Stimulated activated CD4-positive, alpha-beta T cell treated with anti-CD3 and anti-CD28 coated beads, Interleukin-4, amount 100 ng/mL, for 24 hours (primary cell): ENCODE results near the gene WFIKKN2.

ENCODE experiments used
- DNase-seq: peaks from one replicate; pipeline ENCODE4 v3.0.0-alpha.2; 2020

Gene WFIKKN2

DNA sequence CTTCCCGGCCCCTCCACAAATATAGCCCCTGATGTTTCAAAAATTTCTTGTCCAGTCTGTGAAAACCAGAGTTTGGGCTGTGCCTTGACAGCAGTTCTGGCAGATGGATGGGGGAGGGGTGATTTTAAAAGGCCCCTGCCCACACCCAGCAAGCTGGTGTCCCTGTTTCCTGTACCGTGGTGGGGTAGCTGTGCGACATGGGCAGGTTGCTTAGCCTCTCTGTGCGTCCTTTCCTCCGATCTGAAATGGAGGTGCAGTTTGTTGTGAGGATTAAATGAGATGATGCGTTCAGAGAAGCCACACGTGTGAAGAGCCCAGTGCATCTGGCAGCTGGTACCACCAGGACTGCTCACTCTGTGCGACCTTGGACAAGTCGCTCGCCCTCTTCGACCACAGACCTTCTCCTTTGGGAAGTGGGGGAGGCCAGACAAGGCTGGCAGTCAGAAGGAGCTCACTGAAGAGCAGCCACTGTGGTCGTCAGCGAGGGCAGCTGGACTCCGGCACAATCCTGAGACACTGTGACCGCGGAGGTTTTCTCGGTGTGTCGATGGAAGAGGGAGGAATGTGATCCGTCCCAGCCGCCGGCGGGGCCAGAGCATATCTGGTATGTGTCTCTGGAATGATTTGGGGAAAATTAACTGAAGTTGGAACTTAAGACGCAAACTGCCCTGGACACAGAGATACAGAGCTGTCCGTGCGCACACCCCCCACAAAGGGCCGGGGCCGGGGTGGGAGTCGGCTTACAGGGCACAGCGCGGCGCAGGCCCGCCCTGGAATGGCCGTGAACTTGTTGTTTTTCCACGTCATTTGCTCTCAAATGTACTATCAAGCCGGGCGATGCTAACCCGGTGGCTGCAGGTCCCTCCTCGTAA is 721 bp upstream of the WFIKKN2 start:
- no peak for DNase-seq

DNA sequence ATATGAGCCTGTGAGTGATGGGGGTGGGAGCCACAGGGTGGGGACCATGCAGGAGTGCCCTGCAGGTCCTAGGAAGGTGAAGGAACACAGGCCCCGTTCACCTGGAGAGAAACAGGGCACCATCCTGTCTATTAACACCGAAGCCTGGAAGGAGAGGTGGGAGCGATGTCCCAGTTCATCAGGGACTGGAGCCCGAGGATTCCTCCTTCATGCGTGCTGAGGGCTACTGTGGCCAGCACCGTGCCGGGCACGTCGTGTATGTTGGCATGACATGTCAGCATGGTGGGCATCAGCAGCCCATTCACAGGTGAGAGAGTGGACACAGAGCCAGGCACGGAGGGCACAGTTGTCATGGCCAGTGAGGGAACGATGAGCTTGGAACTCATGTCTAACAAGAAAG is 1.4 kb downstream of the WFIKKN2 start:
- DNase-seq: no peak

DNA sequence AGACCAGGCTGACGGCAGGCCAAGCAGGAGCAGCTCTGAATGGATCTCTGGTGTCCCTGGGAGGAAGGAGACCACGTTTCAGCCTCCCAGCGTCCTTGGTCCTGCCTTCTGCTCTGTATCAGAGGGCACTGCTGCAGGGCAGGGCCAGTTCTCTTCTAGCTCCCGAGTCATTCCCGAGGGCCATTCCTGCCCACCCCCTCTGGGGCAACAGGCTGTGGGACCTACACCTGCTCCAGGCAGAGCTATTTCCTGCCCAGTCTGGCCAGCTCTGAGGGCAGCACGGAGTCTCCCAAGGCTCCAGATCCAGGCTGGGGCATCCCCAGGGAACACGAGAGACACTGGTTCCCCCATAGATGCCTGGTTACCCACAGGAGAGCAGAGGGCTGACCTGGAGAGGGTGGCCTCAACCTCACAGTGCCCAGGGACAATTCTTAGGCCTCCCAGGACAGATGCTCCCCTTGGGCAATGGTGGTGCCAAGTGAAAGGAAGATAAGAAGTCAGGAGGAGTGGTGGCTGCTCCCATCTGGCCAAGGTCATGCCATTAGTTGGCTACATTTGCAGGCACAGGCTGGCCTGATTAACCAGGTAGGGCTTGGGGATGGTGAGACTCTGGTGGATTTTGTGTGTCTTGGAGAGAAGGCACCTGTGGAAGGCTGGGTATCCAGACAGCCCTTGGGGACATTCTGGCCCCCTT is 2.0 kb downstream of the WFIKKN2 start:
- no peak for DNase-seq

DNA sequence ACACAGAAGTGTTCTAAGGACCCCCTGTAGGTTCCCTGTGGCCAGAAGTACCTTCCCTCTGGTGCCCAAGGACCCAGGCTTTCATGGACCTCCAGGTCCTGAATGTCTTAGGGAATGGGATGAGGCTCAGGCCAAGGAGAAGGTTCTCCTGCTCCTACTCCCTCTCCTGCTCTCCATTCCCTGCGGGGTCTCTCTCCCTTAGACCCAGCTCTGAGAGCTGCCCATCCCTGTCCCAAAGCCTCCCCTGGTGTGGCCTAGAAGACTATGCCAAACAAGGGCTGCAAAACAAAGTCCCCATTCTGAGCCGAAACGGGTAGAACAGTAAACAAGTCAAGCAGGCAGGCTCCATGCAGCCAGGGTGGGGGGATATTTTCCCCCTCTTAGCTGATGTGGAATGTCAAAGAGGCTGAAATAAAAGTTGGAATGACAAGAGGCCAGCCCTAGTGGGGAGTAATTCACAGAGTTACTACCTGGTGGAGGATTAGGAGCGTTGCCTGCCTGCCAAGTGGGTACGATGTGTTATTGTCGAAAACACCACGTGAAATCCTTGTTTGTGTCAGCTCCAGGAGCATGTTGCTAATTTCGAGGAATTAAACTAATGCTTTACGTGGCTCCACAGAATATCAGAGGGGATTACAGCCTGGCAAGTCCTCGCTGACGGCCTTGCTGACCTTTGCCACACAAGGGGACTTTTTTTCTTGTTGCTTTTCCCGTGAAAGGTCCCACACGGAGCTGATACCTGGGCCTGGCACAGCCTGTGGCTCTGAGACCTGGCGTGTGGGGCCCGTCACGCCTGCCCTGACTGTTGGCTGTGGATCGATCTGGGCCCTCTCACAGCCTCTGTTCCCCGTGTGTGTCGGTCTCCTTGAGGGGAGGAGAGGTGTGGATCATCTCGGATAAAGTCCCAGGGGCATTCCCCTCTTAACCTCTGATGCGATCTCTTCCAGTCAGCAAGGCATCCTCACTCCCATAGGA is 2.9 kb downstream of the WFIKKN2 start:
- DNase-seq: no peak

- DNase-seq: no peak
Observed at GRCh38 chr17:50839591-50840310, 4.4 kb downstream of the WFIKKN2 start.

DNA sequence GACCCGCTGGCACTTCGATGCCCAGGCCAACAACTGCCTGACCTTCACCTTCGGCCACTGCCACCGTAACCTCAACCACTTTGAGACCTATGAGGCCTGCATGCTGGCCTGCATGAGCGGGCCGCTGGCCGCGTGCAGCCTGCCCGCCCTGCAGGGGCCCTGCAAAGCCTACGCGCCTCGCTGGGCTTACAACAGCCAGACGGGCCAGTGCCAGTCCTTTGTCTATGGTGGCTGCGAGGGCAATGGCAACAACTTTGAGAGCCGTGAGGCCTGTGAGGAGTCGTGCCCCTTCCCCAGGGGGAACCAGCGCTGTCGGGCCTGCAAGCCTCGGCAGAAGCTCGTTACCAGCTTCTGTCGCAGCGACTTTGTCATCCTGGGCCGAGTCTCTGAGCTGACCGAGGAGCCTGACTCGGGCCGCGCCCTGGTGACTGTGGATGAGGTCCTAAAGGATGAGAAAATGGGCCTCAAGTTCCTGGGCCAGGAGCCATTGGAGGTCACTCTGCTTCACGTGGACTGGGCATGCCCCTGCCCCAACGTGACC is 5.0 kb downstream of the WFIKKN2 start:
- no peak for DNase-seq

DNA sequence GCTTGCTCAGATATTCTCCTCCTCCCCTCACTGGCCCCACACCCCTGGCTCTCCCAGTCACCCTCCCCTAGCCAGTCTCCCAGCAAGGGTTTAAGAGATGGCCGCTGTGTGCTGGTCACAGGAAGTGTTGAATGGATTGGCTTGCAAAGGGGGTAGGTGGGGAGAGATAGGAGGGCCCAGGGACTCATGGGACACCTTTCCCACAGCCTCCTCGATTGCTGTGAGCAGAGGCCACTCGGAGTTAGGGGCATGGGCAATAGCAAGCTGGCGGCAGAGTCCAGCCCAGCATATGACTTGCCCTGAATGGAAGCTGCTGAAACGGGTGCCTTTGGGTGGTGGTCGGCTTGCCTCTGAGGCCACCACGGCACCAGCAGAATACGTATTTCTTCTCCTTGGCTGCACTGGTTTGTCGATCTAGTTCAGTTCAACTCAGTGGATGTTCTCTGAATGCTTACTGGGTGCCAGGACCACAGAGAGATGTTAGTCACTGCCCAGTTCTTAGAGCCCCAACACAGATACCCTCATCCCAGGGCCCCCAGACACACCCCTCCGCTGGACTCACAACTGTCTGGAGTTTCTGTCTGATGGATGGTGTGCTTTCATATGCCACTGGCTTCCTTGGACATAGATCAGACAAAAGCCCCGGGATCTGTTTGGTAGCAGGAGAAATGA is 6.0 kb downstream of the WFIKKN2 start:
- DNase-seq: no peak

DNA sequence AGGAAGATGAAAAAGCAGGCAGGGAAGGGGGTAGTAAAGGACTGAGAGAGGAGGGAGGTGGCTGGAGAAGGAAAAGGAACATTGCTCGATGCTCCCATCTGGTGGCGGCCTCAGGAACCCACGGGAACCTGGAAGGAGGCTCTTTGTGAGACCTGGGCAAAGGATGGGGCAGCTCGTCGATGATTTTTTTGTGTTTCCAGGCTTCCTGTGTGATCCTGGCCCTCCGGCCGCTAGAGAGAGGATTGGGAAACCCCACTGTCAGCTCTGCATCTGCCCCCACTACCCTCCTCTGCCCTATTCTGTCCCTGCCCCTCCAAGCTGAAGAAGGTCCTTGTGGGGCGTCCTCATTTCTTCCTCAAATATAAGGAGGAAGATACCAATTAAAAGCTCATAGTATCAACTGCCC is 6.6 kb downstream of the WFIKKN2 start:
- peak; percentile 55 for DNase-seq

DNA sequence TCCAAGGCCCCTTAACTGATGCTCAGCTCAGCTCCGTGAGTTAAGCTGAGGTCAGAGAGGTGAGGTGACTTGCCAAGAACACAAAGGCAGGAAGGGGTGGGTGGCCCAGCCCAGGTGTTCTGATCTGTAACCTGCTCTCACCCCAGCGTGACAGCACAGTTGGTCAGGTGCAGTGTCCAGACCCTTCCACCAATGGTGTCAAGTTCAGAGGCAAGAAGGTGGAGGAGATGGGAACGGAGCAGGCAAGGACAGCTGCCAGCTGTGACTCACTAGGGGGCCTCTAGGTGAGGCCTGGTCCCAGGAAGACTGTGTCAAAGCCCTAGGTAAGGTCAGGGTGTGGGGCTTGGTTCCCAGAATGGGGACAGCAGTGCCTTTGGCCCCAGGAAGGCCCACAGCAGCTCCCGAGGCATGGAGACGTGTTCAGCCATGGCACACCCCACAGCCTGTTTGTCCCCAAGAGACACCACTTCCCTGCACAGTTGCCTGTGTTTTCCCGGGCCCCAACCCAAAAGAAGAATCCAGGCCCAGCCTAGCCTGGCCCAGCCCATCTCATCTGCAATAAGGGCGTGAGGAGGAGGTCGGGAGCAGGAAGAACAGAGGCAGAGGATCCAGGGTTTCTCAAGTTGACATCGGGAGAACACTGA is 7.2 kb downstream of the WFIKKN2 start:
- DNase-seq: no peak

GRCh38 chr17:50843150-50843905 is 7.9 kb downstream of the WFIKKN2 start:
- DNase-seq: no peak

DNA sequence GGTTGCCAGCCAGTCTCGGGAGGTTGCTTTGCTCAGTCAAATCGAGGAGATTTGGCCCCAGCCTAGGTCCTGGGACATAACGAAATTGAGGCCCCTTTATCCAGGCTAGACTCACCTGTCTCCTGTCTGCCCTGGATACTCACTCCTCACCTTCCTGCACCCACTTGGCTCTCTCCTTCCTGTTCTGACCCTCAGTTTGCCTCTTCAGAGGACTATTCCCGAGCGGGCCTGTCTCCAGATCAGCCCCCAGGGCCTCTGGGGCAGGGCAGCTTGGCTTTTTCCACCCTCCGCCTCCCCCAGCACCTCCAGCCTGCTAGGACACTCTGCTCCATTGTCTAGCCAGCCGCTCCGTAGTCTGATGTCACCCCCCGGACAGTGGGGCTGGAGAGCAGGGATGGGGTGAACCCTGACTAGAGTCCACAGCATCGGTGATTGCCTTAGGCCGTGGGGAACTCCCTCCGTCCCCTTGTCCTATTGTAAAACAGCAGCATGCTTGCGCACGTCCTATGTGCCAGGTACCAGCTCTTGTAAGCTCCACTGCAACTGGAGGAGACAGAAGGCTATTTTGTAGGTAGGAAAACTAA is 8.8 kb downstream of the WFIKKN2 start:
- DNase-seq: no peak

DNA sequence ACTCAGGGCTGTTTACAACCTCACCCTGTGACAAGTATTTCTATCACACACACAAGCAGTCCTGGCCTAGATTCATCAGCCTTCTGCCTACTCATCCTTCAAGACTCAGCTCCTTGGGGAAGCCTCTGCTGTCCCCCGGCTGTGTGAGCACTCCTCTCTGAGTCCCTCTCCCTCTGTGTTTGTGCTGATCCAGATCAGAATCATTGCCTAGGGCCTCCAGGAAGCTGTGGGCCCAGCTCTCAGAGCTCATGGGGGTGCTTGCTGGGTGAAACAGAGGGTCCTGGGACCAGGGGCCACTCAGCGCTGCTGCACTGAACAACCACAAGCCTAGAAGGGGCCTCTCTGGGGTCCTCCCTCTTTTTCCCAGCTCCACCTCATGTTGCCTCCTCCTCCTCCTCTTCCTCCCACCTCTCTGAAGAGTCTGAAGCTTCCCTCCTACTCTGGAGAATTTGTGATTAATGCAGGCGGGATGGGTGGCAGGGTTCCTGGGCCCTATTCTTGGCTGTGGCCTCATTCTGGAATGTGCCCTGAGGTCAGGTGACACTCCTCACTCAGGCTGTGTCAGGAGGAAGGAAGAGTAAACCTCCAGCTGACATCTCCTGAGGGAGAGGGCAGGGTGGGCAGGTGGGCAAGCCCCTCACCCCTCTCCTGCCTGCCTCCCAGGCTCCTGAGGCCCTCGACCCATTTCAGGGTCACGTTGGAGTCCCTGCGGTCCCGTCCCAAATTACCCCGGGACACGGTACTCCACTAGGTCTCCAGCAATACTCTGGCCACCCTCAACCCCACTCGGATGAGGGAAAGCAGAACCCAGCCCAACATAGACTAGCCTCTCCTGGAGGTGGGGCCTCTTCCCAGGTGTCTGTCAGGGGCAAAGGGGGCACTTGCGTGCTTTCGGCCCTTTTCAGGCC is 10.1 kb downstream of the WFIKKN2 start:
- DNase-seq: no peak

DNA sequence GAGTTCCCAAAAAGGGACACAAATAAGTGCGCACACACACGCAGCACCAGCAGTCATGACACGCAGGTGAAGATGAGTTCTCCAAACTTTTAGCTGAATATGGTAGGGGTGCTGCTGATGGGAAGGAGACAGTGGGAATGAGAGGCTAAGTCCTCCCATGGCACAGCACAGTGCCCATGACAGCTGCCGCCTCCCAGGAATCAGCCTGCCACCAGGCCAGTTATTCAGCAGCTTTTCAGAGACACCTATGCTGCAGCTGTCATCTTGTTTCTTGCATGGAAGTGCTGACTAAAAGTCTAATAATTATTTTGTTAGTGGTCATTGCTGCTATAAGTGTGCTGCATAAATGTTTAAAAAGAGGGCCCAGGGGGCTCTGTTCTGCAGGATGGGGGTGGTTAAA is 12.2 kb downstream of the WFIKKN2 start:
- no peak for DNase-seq

DNA sequence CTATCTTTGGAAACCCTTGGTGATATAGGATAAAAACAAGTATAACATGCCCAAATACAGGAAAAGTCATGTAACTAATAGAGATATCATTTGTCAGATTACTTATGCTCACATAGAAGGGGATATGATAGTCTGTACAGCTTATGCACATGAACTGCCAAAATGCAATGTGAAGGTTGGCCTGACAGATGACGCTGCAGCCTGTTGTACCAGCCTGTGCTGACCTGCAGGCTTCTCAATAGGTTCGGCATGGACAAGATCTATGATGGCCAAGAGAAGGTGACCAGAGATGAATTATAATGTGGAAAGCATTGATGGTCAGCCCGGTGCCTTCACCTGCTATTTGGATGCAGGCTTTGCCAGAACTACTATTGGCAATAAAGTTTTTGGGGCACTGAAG is 12.7 kb downstream of the WFIKKN2 start:
- DNase-seq: no peak

- DNase-seq: no peak
Observed at GRCh38 chr17:50848711-50849110, 13.3 kb downstream of the WFIKKN2 start.

DNA sequence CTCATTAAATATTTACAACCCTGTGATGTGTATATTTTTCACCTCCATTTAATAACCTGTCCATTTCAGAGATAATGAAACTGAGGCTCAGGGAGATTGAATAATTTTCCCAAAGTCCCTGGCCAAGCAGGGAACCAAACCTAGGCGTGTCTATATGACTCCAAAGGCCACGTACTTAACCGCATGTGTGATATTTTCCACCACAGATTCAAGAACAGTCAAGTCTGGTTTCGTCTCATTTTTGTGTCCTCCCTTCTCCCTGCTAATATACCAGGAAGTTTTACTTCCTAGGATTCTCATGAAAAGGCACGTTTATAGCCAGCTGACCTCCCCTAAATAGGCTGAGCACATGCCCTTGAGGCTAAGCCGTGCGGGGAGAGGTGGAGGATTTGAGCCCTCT is 15.3 kb downstream of the WFIKKN2 start:
- no peak for DNase-seq

DNA sequence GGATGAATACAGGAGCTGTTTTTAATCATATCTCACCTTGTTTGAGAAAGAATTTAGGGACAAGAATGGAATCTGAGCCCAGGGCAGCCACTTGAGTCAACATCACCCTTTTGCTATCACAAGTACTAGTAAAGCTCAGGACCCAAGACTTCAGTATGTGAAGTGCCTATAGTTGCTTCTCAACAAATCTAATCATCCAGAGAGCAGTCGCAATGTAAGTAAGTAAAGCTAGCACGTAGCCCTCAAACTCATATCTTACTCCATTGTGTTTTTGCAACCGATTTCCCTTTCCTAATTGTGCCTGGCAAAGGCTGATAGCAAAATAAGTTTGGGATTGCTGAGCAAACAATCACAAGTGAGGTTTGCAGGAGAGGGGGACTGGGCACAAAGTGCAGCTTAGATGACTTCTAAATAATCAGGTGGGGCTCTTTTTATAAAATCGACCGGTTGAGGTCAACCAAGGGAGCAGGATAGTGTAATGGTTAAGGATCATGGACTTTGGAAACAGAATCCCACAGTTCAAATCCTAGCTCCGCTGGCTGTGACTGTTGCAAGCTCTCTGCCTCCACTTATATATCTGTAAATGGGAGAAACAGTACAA is 17.7 kb downstream of the WFIKKN2 start:
- DNase-seq: no peak

DNA sequence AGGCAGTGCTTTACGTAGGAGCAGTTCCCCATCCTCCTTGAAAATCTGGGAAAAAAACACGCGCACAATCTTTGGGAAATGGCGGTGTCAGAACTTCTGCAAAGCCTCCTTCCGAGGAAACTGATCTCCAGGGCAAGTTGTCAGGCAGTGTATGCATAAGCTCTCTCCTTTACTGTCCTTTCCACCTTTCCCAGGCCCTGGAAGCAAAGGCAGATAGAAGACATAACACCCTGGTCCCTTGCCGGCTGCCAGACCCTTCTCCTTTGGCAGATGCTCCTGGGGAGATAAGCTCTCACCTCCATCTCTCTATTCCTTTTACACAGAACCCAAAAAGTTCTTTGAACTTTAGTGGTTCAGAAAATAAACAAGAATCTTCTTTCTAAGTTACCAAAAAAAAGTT is 18.4 kb downstream of the WFIKKN2 start:
- DNase-seq: no peak
